LNCaP clone FGC (cell line): ENCODE data around the gene PGM1.

ENCODE experiments used
- DNase-seq: peaks from one replicate; pipeline ENCODE4 v3.0.0-alpha.2; 2011; ENCODE audit warnings: low read depth
- H3K4me3 ChIP-seq: 2 replicates; pipeline ENCODE4 v1.5.1; 2011; ENCODE audit warnings: mild to moderate bottlenecking, low read depth, low read length, control low read depth
- TF ChIP-seq, protein P1 (sequence below): IDR thresholded peaks from 2 replicates; pipeline ENCODE4 v1.5.1; 2012; ENCODE audit warnings: mild to moderate bottlenecking; ENCODE audit not compliant: control insufficient read depth, insufficient read depth; ENCODE audit errors: extremely low read depth

Gene PGM1

DNA sequence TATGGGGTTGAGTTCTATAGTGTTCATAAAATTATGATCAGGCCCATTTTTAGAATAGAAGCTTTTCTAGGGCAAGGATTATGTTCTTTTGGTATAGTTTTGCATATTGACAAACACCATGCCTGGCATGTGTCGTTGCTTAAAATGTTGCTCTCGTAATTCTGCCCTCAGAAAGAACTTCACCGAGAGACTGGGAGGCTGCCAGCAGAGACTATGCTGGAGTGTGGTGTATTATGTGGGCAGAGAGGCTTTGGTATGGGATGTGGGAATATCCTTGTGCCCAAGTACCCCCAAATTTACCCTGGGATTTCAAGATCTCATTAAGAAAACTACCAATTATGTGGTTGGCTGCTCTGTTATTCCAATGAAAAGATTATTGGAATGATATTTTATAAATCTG, 27.9 kb downstream of the PGM1 start:
- no peak for DNase-seq

DNA sequence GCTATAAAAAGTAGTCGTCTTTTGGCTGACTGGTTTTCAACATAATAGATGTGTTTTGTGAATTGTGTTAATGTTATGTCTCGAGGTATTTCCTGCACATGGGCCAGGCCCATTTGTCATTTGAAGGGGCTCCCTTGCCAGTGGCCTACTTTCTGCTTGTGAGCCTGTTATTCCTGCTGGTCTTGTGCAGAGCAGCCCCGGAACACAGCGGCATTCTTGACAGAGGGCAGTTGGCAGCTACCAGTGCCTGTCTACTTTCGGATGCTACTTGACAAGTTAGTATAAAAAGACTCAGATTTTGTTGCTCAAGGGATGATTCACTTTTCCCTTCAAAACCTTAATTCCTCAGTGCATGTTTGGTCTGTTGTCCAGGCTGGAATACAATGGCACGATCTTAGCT, 28.5 kb downstream of the PGM1 start:
- H3K4me3 ChIP-seq: no peak overlapping the region
- no peak for DNase-seq
- TF ChIP-seq, protein P1, sequence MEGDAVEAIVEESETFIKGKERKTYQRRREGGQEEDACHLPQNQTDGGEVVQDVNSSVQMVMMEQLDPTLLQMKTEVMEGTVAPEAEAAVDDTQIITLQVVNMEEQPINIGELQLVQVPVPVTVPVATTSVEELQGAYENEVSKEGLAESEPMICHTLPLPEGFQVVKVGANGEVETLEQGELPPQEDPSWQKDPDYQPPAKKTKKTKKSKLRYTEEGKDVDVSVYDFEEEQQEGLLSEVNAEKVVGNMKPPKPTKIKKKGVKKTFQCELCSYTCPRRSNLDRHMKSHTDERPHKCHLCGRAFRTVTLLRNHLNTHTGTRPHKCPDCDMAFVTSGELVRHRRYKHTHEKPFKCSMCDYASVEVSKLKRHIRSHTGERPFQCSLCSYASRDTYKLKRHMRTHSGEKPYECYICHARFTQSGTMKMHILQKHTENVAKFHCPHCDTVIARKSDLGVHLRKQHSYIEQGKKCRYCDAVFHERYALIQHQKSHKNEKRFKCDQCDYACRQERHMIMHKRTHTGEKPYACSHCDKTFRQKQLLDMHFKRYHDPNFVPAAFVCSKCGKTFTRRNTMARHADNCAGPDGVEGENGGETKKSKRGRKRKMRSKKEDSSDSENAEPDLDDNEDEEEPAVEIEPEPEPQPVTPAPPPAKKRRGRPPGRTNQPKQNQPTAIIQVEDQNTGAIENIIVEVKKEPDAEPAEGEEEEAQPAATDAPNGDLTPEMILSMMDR: no peak

More for the DNA sequence above, 27.9 kb downstream of the PGM1 start:
- no peak overlapping the region for H3K4me3 ChIP-seq
- TF ChIP-seq, protein P1: no peak

DNA sequence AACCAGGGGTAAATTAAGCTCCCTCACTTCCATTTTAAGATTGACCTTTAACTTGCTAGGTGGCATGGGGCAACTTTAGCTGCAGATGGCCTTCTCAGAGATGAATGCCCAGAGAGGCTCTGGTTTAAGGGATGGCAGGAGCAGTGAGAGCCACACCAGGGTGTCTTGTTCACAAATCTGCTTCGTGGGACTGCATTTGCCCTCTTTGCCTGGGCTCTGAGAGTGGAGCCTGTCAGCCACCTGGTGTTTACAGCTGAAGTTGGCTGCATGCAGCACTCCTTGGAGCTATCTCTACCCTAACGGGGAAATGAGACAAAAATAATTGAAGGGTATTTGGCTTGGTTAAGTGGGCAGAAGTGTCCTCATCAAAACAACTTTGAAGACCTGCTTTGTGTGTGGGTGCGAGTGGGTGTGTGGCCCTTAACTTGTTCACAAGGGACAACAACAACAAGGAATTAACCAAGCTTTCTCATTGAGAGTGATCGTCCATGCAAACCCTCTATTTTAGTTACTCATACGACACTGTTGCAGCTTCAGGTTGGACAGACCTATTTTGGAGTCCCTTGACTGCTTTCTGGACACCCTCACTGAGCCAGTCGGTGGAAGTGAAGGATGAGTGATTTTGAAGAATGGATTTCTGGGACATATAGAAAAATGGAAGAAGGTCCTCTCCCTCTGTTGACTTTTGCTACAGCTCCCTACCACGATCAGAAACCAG, 29.8 kb downstream of the PGM1 start:
- no peak for DNase-seq
- TF ChIP-seq, protein P1: no peak
- no peak overlapping the region for H3K4me3 ChIP-seq

DNA sequence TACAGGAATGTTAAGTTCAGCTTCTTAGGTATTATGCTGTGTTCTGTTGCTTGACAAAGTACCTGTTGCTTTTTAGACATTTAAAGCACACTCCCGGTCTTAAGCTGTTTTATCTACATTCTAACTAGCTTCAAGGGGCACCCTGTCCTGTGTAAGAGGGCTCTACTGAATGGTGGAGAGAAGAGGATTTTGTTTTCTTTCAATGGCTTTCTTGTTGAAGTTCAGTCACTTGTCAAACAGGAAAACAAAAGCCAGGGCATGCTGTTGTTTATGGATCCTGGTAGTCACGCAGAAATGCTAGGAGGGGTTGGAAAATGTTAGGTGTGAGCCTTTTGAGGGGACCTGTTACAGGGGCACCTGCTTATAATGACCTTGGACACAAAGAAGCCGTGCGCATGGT, 30.7 kb downstream of the PGM1 start:
- TF ChIP-seq, protein P1: no peak
- no peak for DNase-seq
- no peak overlapping the region for H3K4me3 ChIP-seq

DNA sequence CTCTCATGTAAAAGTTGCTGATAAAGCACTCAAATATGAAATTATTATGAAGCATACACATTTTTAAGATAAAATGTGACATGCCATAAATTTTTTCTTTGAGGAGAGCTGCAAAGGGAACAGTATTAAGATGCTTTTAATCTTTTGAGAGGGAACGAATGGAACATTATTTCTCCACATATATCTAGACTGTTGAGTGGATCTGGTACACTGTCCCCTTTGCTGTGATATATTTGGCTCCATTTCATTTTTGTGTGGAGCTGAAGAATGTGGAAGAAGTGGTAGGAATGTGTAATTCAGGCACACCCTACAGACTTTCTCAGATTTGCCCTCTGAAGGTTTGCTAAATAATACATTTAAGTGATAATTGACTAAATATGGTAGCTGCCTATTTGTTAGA, 31.7 kb downstream of the PGM1 start:
- no peak for DNase-seq
- no peak overlapping the region for H3K4me3 ChIP-seq
- TF ChIP-seq, protein P1: no peak

DNA sequence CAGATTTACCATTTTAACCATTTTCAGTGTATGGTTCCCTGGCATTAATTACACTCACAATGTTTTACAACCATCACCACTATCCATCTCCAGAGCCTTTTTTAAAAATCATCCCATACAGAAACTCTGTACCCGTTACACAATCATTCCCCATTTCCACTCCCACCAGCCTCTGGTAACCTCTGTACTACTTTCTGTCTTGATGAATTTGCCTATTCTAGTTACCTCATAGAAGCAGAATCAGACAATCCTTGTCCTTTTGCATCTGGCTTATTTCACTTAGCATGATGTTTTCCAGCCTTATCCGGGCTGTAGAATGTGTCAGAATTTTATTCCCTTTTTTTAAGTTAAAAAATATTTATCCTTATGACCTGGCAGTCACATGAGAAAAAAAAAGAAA, 33.0 kb downstream of the PGM1 start:
- DNase-seq: no peak
- H3K4me3 ChIP-seq: no peak overlapping the region
- TF ChIP-seq, protein P1: no peak

DNA sequence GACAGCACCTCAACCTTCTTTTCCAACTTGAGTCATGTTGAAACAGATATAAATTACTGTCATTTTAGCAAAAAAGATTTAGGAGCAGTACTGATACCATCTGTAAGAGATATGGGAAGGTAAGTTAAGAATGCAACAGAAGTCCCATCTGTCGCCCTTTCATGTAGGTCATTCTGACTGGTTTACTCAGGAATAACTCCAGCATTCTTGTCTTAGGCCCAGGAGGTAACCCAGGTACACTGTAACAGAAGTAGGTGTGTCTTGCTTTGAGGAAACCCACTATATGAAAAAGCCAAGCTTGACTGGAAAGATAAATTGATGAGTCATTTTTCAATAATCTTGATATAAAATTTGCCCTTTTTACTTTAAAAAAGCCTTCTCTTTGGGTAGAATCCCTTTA, 35.4 kb downstream of the PGM1 start:
- TF ChIP-seq, protein P1: no peak
- DNase-seq: no peak
- H3K4me3 ChIP-seq: no peak overlapping the region
